K562 (cell line): ENCODE results near the gene HTRA3. TPM values are rescaled to one million over a fixed set of nuclear protein-coding genes. Genes with fewer than 3 reads are reported as not detected.

Experiments
- ATAC-seq: fragments of 200-7000 bp; cut with Tn5 transposase; 3 replicates; pipeline ENCODE4 v1.9.1; 2020; ENCODE audit warnings: moderate library complexity
- BruUV-seq: library from RNA; stranded (reverse); fragments of 400-500 nt; replicated peaks from 2 replicates; lab custom pipeline; 2021; lab: Mats Ljungman, UMichigan
- CTCF ChIA-PET: fragments of 300-600 bp; formaldehyde crosslinking; extraction: SDS; loops from one replicate; lab custom pipeline; 2021; ENCODE audit warnings: low intra/inter-chr PET ratio; lab: Yijun Ruan, JAX
- POLR2A ChIA-PET: fragments of 300-600, 350-650 bp; sonication (Branson Sonifier 250); formaldehyde crosslinking; extraction: SDS; loops from one replicate; lab custom pipeline; 2021; ENCODE audit warnings: antibody characterized with exemption, inconsistent platforms; lab: Yijun Ruan, JAX
- DNase-seq, 4 experiments: peaks; one replicate each; pipeline versions ENCODE4 v3.0.0 to v3.0.0-alpha.2; 2011 to 2018; ENCODE audit warnings: low spot score in 3 of 4, mixed read lengths in 3 of 4; ENCODE audit errors: extremely low read depth in 1 of 4
- FAIRE-seq: peaks from 2 replicates; lab custom pipeline; 2011; peaks lifted over from hg19 to GRCh38; lab: Jason Lieb, UNC
- H2AFZ ChIP-seq: 2 replicates; pipeline ENCODE4 v1.6.0; 2011; ENCODE audit warnings: low read depth, low read length, control low read depth, inconsistent platforms
- H3K27ac ChIP-seq: fragments of 200-600 bp; 3 replicates; pipeline ENCODE4 v1.8.0; 2011; ENCODE audit warnings: low read depth, mild to moderate bottlenecking, control low read depth, inconsistent platforms, low read length, moderate library complexity, mixed read lengths; ENCODE audit errors: extremely low read depth
- H3K27me3 ChIP-seq, 2 experiments: fragments of 300-600 bp in 1 of 2; 2 replicates in 1 of 2; 3 replicates in 1 of 2; pipeline versions ENCODE4 v1.6.0 to v1.8.0; 2011; ENCODE audit warnings: inconsistent platforms in 2 of 2, low read length in 2 of 2, mild to moderate bottlenecking in 1 of 2, mixed read lengths in 1 of 2, moderate library complexity in 1 of 2; ENCODE audit not compliant: control insufficient read depth in 2 of 2, insufficient read depth in 2 of 2
- H3K36me3 ChIP-seq: fragments of 300-600 bp; 3 replicates; pipeline ENCODE4 v1.8.0; 2011; ENCODE audit warnings: mild to moderate bottlenecking, low read length, inconsistent platforms; ENCODE audit not compliant: control insufficient read depth, insufficient read depth
- H3K4me1 ChIP-seq, 2 experiments: fragments of 200-600 bp in 1 of 2; replicated peaks in 1 of 2; 2 replicates in 1 of 2; 3 replicates in 1 of 2; pipeline versions ENCODE4 v1.5.1 to v1.8.0; 2011; ENCODE audit warnings: inconsistent platforms in 2 of 2, low read length in 2 of 2, mild to moderate bottlenecking in 1 of 2, mixed read lengths in 1 of 2, moderate library complexity in 1 of 2; ENCODE audit not compliant: control insufficient read depth in 2 of 2, insufficient read depth in 2 of 2
- H3K4me2 ChIP-seq: 2 replicates; pipeline ENCODE4 v1.6.1; 2011; ENCODE audit warnings: low read length, control low read depth, inconsistent platforms, mixed read lengths; ENCODE audit not compliant: insufficient read depth
- H3K4me3 ChIP-seq: fragments of 200-600 bp; sonication (generic), shearing (Covaris generic); 2 replicates; pipeline ENCODE4 v1.5.1; 2016; ENCODE audit warnings: control low read depth, inconsistent platforms
- H3K79me2 ChIP-seq: fragments of 200-600 bp; 3 replicates; pipeline ENCODE4 v1.8.0; 2011; ENCODE audit warnings: low read length, inconsistent platforms; ENCODE audit not compliant: control insufficient read depth, insufficient read depth
- H3K9ac ChIP-seq, 2 experiments: 2 replicates each; pipeline versions ENCODE4 v1.6.0 to v1.6.1; 2011; ENCODE audit warnings: low read depth in 2 of 2, low read length in 2 of 2, control low read depth in 1 of 2, inconsistent platforms in 1 of 2, mild to moderate bottlenecking in 1 of 2, mixed read lengths in 1 of 2; ENCODE audit not compliant: insufficient read depth in 1 of 2
- H3K9me1 ChIP-seq: one replicate; pipeline ENCODE4 v1.6.0; 2011; ENCODE audit warnings: inconsistent platforms, mild to moderate bottlenecking, low read length, moderate library complexity; ENCODE audit not compliant: control insufficient read depth, insufficient read depth
- H3K9me3 ChIP-seq: replicated peaks from 2 replicates; pipeline ENCODE4 v1.5.1; 2011; ENCODE audit warnings: low read depth, low read length, inconsistent platforms; ENCODE audit not compliant: control insufficient read depth, insufficient read depth
- H4K20me1 ChIP-seq: replicated peaks from 2 replicates; pipeline ENCODE4 v1.6.1; 2011; ENCODE audit warnings: low read length, inconsistent platforms, mixed read lengths; ENCODE audit not compliant: control insufficient read depth, insufficient read depth
- ARNT ChIP-seq, 2 experiments: fragments of 450-650 bp; IDR thresholded peaks; 2 replicates each; pipeline ENCODE4 v1.6.1; 2016; ENCODE audit warnings: mild to moderate bottlenecking in 1 of 2
- ELF4 ChIP-seq: fragments of 450-650 bp; formaldehyde crosslinking; IDR thresholded peaks from 2 replicates; pipeline ENCODE4 v1.4.0; 2022; ENCODE audit warnings: missing genetic modification characterization
- HDAC2 ChIP-seq: fragments of 450-650 bp; IDR thresholded peaks from 2 replicates; pipeline ENCODE4 v1.6.1; 2016; ENCODE audit warnings: mild to moderate bottlenecking
- HLTF ChIP-seq: fragments of 450-650 bp; IDR thresholded peaks from 2 replicates; pipeline ENCODE4 v1.6.1; 2016
- KAT8 ChIP-seq: fragments of 450-650 bp; IDR thresholded peaks from 2 replicates; pipeline ENCODE4 v1.6.1; 2016; ENCODE audit warnings: low read depth, mild to moderate bottlenecking
- PHB ChIP-seq: fragments of 250-450 bp; sonication (Bioruptor Pico); IDR thresholded peaks from 2 replicates; pipeline ENCODE4 v1.5.0; 2021
- RBM15 ChIP-seq: fragments of 200-400 bp; formaldehyde crosslinking; IDR thresholded peaks from 2 replicates; pipeline ENCODE4 v1.6.1; 2018; ENCODE audit warnings: mild to moderate bottlenecking, low read length, moderate library complexity; ENCODE audit not compliant: insufficient read depth
- SPI1 ChIP-seq: IDR thresholded peaks from 2 replicates; pipeline ENCODE4 v1.6.1; 2011; ENCODE audit warnings: low read depth, low read length, control low read depth, borderline replicate concordance
- TAF1 ChIP-seq: IDR thresholded peaks from 2 replicates; pipeline ENCODE4 v1.6.1; 2011; ENCODE audit warnings: mild to moderate bottlenecking, low read length, moderate library complexity; ENCODE audit not compliant: insufficient read depth, control insufficient read depth, severe bottlenecking; ENCODE audit errors: extremely low read depth
- ZNF217 ChIP-seq: sonication (generic); formaldehyde crosslinking; IDR thresholded peaks from 2 replicates; pipeline ENCODE4 v1.8.0; 2022; ENCODE audit warnings: mild to moderate bottlenecking, missing genetic modification reagents
- ZNF79 ChIP-seq: fragments of 250-450 bp; sonication (Bioruptor Pico); IDR thresholded peaks from 2 replicates; pipeline ENCODE4 v1.4.0; 2020; ENCODE audit warnings: low read depth, mild to moderate bottlenecking, moderate library complexity
- WGBS: fragments of 100-300 bp; shearing (Covaris generic); methylation state at CpG from one replicate; pipeline ENCODE4 v1.1.6; 2016; ENCODE audit warnings: low coverage, mixed read lengths; ENCODE audit not compliant: insufficient coverage; ENCODE audit errors: missing lambda C conversion rate; 5-methylcytosine and 5-hydroxymethylcytosine counted together
- in situ Hi-C: fragments of 300-500 bp; cut with MboI; formaldehyde crosslinking; loops from 4 replicates; pipeline ENCODE4 v1.15.0; 2018; ENCODE audit warnings: inconsistent platforms, mixed read lengths
- intact Hi-C: fragments of 100-400 bp; cut with micrococcal nuclease; formaldehyde crosslinking; loops from 2 replicates; pipeline ENCODE4 v1.14.2; 2022
- polyA plus RNA-seq, 8 experiments: library from polyadenylated mRNA; depleted of rRNA in 4 of 8; stranded (reverse) in 5 of 8; unstranded in 3 of 8; fragments of >200 nt; fragmentation: Nextera tagmentation in 2 of 8; fragmentation: Illumina TruSeq in 1 of 8; extraction: Ambion mirVana in 2 of 8; extraction: Trizol in 1 of 8; gene quantifications; 2 replicates each; pipeline versions ENCODE4 v1.2.1 to v1.2.3, GENCODE V29; 2011 to 2014; ENCODE audit warnings: inconsistent platforms in 1 of 8, missing spikeins in 1 of 8
- total RNA-seq, 7 experiments: library from RNA; depleted of rRNA in 6 of 7; stranded (reverse); fragments of >200 nt in 6 of 7; fragmentation: Illumina TruSeq in 2 of 7; extraction: Trizol in 2 of 7; gene quantifications; 2 replicates each; pipeline versions ENCODE4 v1.2.1 to v1.2.3, GENCODE V29; 2011 to 2021; ENCODE audit warnings: low replicate concordance in 1 of 7
- TF ChIP-seq, protein P1 (sequence below): sonication (generic); formaldehyde crosslinking; IDR thresholded peaks from 2 replicates; pipeline ENCODE4 v1.8.0; 2022; ENCODE audit warnings: mild to moderate bottlenecking, missing genetic modification reagents
- TF ChIP-seq, protein P2 (sequence below): sonication (generic); formaldehyde crosslinking; IDR thresholded peaks from 2 replicates; pipeline ENCODE4 v1.8.0; 2022; ENCODE audit warnings: mild to moderate bottlenecking, missing genetic modification reagents, borderline replicate concordance

HTRA3 gene
- total and polyA plus RNA-seq, 9 of the 15 experiments (the other 6 are each of a cell fraction or from before 2014, with no cell fraction given) = 0.04 TPM; not detected in 8

DNA sequence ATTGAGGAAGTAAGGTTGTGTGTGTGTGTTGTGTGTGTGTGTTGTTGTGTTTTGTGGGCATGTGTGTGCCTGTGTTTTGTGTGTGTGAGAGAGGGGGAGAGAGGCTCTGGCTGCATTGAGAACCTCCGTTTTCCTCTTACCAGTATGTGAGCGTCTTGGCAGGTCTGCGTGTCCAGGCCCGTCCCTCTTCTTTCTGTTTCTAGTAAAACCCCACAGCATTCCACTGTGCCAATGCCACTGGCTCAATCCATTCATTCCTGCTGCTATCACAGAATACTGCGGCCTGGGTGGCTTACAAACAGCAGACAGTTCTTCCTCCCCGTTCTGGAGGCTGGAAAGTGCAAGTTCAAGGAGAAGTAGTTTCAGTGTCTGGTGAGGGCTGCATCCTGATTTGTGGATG, 15.5 kb upstream of the HTRA3 start:
- no peak overlapping the region for H3K4me2 ChIP-seq
- POLR2A ChIA-PET = interaction anchor here (0.6 to 1.3 kb wide), 3 partner anchors 10 to 53 kb away, joined by 3 read pairs; no protein-coding TSS in a partner anchor
- peaks cover 0 to 30% of the 10 kb centered on the region in 2 experiments; a peak in 4 of 5 replicates for H3K27me3 ChIP-seq
- no peak for ATAC-seq
- H3K36me3 ChIP-seq = no peaks in the 10 kb centered on the region
- no peak overlapping the region for H2AFZ ChIP-seq
- intact Hi-C loops = no loop called here
- FAIRE-seq = no peak
- no peaks in the 10 kb centered on the region for H3K9me1 ChIP-seq
- no peaks in the 10 kb centered on the region for H3K9me3 ChIP-seq
- no peak overlapping the region for H3K9ac ChIP-seq
- CTCF ChIA-PET = no interaction called here
- H3K4me1 ChIP-seq = peaks cover 7 to 29% of the 10 kb centered on the region in 2 experiments
- H3K4me3 ChIP-seq = no peak overlapping the region
- TF ChIP-seq KAT8 (no peak), ARNT (IDR thresholded peaks at IDR 0.05) (no peak), HLTF (no peak), ZNF79 (no peak), ELF4 (CRISPR knock-in tag) (no peak), ZNF217 (CRISPR knock-in tag) (no peak), PHB (CRISPR knock-in tag) (no peak), TAF1 (no peak), SPI1 (no peak), RBM15 (no peak), HDAC2 (no peak)
- TF ChIP-seq, protein P1, sequence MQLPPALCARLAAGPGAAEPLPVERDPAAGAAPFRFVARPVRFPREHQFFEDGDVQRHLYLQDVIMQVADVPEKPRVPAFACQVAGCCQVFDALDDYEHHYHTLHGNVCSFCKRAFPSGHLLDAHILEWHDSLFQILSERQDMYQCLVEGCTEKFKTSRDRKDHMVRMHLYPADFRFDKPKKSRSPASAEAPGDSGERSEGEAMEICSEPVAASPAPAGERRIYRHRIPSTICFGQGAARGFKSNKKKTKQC (CRISPR knock-in tag) = no peak
- TF ChIP-seq, protein P2, sequence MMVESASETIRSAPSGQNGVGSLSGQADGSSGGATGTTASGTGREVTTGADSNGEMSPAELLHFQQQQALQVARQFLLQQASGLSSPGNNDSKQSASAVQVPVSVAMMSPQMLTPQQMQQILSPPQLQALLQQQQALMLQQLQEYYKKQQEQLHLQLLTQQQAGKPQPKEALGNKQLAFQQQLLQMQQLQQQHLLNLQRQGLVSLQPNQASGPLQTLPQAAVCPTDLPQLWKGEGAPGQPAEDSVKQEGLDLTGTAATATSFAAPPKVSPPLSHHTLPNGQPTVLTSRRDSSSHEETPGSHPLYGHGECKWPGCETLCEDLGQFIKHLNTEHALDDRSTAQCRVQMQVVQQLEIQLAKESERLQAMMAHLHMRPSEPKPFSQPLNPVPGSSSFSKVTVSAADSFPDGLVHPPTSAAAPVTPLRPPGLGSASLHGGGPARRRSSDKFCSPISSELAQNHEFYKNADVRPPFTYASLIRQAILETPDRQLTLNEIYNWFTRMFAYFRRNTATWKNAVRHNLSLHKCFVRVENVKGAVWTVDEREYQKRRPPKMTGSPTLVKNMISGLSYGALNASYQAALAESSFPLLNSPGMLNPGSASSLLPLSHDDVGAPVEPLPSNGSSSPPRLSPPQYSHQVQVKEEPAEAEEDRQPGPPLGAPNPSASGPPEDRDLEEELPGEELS (CRISPR knock-in tag) = no peak
- no peak for DNase-seq
- H4K20me1 ChIP-seq = no peaks in the 10 kb centered on the region; the same call in none of the 2 replicates
- no TSS peak for BruUV-seq
- WGBS = 58% methylated on average over 6 of the region's 6 CpGs
- H3K27ac ChIP-seq = no peak overlapping the region
- in situ Hi-C loops = no loop called here
- no peaks in the 10 kb centered on the region for H3K79me2 ChIP-seq
